ENCODE measurements around the gene TNFAIP8.
A peak's percentile ranks its signal among the peaks of the same experiment; 100 is the strongest.

TNFAIP8 gene

DNA sequence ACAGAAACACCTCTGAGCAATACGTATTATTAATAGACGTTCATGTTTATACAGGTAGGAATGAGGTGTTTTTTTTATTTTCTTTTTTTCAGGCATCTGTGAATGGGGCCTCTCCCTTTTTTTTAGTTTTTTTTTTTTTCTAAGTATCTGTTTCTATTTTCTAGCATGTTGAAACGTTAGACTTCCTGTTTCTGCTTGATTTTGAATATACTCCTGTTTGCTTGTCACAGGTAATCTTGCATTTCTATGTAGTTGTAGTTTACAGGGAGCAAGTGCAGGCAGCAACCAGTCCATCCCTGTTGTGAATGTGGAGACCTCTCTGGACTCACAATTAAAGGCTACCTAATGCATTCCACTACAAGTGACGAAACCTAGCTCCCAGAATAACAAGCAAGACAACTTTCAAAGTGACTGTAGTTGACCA, 22.8 kb upstream of the TNFAIP8 start:
- DNase-seq = peak in 1 of 3 donors; percentile 47
- H3K36me3 ChIP-seq (ENCODE audit: control insufficient read depth in 4 of 4, insufficient read depth in 4 of 4, low read length in 3 of 4) = peaks cover 0 to 3% (median 0%) of the 10 kb centered on the region in 4 experiments
- peak overlapping the region in 1 of 7 experiments; percentile 4 for H3K4me3 ChIP-seq (ENCODE audit: control insufficient read depth in 1 of 7, extremely low read depth in 1 of 7, insufficient read depth in 4 of 7, low read depth in 2 of 7, low read length in 6 of 7)
- peak overlapping the region in 1 of 2 experiments; percentile 35 for H3K27ac ChIP-seq (ENCODE audit: insufficient read depth in 1 of 2, low read depth in 1 of 2, low read length in 2 of 2, poor library complexity in 1 of 2, severe bottlenecking in 2 of 2)
- WGBS (ENCODE audit: insufficient coverage) = no CpG with 5 or more reads among the region's 4 CpGs
- ChIA-PET POLR2A (no interaction called here), CTCF (interaction anchor here (0.9 to 1.7 kb wide), 3 partner anchors 18 to 313 kb away, joined by 3 to 5 read pairs (median 3); no protein-coding TSS in a partner anchor)
- no peaks in the 10 kb centered on the region for H3K27me3 ChIP-seq (replicated peaks in 2 of 5; ENCODE audit: control insufficient read depth in 4 of 5, insufficient read depth in 5 of 5, low read length in 4 of 5)
- H3K9me3 ChIP-seq (ENCODE audit: control extremely low read depth in 1 of 5, control insufficient read depth in 4 of 5, insufficient read depth in 2 of 5, low read depth in 1 of 5, low read length in 4 of 5) = no peaks in the 10 kb centered on the region
- peaks cover 34 to 85% (median 77%) of the 10 kb centered on the region in 4 experiments for H3K4me1 ChIP-seq (ENCODE audit: control extremely low read depth in 1 of 4, control insufficient read depth in 4 of 4, insufficient read depth in 4 of 4, low read length in 3 of 4)

- ChIA-PET POLR2A (no interaction called here), CTCF (interaction anchor here (0.9 to 1.7 kb wide), 4 partner anchors 18 to 314 kb away, joined by 3 to 5 read pairs (median 3); no protein-coding TSS in a partner anchor)
- H3K4me3 ChIP-seq (ENCODE audit: control insufficient read depth in 1 of 7, extremely low read depth in 1 of 7, insufficient read depth in 4 of 7, low read depth in 2 of 7, low read length in 6 of 7) = no peak overlapping the region
- WGBS (ENCODE audit: insufficient coverage) = 59% methylated on average over 3 of the region's 5 CpGs
- H3K27me3 ChIP-seq (replicated peaks in 2 of 5; ENCODE audit: control insufficient read depth in 4 of 5, insufficient read depth in 5 of 5, low read length in 4 of 5) = no peaks in the 10 kb centered on the region
- H3K4me1 ChIP-seq (ENCODE audit: control extremely low read depth in 1 of 4, control insufficient read depth in 4 of 4, insufficient read depth in 4 of 4, low read length in 3 of 4) = peaks cover 34 to 85% (median 79%) of the 10 kb centered on the region in 4 experiments
- H3K27ac ChIP-seq (ENCODE audit: insufficient read depth in 1 of 2, low read depth in 1 of 2, low read length in 2 of 2, poor library complexity in 1 of 2, severe bottlenecking in 2 of 2) = no peak overlapping the region
- H3K36me3 ChIP-seq (ENCODE audit: control insufficient read depth in 4 of 4, insufficient read depth in 4 of 4, low read length in 3 of 4) = peaks cover 0 to 3% (median 0%) of the 10 kb centered on the region in 4 experiments
- no peaks in the 10 kb centered on the region for H3K9me3 ChIP-seq (ENCODE audit: control extremely low read depth in 1 of 5, control insufficient read depth in 4 of 5, insufficient read depth in 2 of 5, low read depth in 1 of 5, low read length in 4 of 5)
- DNase-seq = no peak
Observed at GRCh38 chr5:119333421-119333851, 22.4 kb upstream of the TNFAIP8 start.

- no peaks in the 10 kb centered on the region for H3K27me3 ChIP-seq (replicated peaks in 2 of 5; ENCODE audit: control insufficient read depth in 4 of 5, insufficient read depth in 5 of 5, low read length in 4 of 5)
- DNase-seq = no peak
- WGBS (ENCODE audit: insufficient coverage) = 100% methylated on average over 4 of the region's 4 CpGs
- peak overlapping the region in 1 of 2 experiments; percentile 5 for H3K27ac ChIP-seq (ENCODE audit: insufficient read depth in 1 of 2, low read depth in 1 of 2, low read length in 2 of 2, poor library complexity in 1 of 2, severe bottlenecking in 2 of 2)
- H3K4me3 ChIP-seq (ENCODE audit: control insufficient read depth in 1 of 7, extremely low read depth in 1 of 7, insufficient read depth in 4 of 7, low read depth in 2 of 7, low read length in 6 of 7) = no peak overlapping the region
- peaks cover 0 to 3% (median 0%) of the 10 kb centered on the region in 4 experiments for H3K36me3 ChIP-seq (ENCODE audit: control insufficient read depth in 4 of 4, insufficient read depth in 4 of 4, low read length in 3 of 4)
- peaks cover 47 to 82% (median 76%) of the 10 kb centered on the region in 4 experiments for H3K4me1 ChIP-seq (ENCODE audit: control extremely low read depth in 1 of 4, control insufficient read depth in 4 of 4, insufficient read depth in 4 of 4, low read length in 3 of 4)
- no peaks in the 10 kb centered on the region for H3K9me3 ChIP-seq (ENCODE audit: control extremely low read depth in 1 of 5, control insufficient read depth in 4 of 5, insufficient read depth in 2 of 5, low read depth in 1 of 5, low read length in 4 of 5)
- POLR2A ChIA-PET = interaction anchor here (1.1 kb wide), 1 partner anchor 8 kb away, joined by 3 read pairs; no protein-coding TSS in a partner anchor
- CTCF ChIA-PET = interaction anchor here (1.0 to 1.8 kb wide), 7 partner anchors 11 to 75 kb away, joined by 3 to 6 read pairs (median 4); no protein-coding TSS in a partner anchor
Observed at GRCh38 chr5:119335261-119335677, 20.6 kb upstream of the TNFAIP8 start.

DNA sequence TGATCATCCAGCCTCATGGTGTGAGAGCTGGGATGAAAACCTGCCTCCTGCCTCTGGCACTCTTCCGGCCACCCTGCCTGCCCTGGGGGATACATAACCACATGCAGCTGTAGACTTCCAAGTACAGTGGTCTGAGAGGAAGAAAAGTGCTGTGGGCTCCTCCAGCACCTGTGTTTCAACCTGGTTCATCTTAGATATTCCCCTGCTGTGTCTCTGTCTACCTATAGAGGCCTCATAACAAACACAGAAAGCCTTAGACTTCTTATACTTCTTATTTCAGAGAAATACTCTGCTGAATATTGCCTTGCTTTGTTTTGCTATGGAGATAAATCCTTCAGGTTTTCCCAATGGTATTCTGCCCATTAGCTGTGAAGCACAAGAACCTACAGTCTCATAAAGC, 19.6 kb upstream of the TNFAIP8 start:
- POLR2A ChIA-PET = no interaction called here
- peak overlapping the region in 1 of 2 experiments; percentile 47 for H3K27ac ChIP-seq (ENCODE audit: insufficient read depth in 1 of 2, low read depth in 1 of 2, low read length in 2 of 2, poor library complexity in 1 of 2, severe bottlenecking in 2 of 2)
- H3K9me3 ChIP-seq (ENCODE audit: control extremely low read depth in 1 of 5, control insufficient read depth in 4 of 5, insufficient read depth in 2 of 5, low read depth in 1 of 5, low read length in 4 of 5) = no peaks in the 10 kb centered on the region
- peaks cover 41 to 82% (median 73%) of the 10 kb centered on the region in 4 experiments for H3K4me1 ChIP-seq (ENCODE audit: control extremely low read depth in 1 of 4, control insufficient read depth in 4 of 4, insufficient read depth in 4 of 4, low read length in 3 of 4)
- CTCF ChIA-PET = interaction anchor here (0.7 to 3.6 kb wide), 7 partner anchors 12 to 76 kb away, joined by 3 to 14 read pairs (median 5); no protein-coding TSS in a partner anchor
- H3K4me3 ChIP-seq (ENCODE audit: control insufficient read depth in 1 of 7, extremely low read depth in 1 of 7, insufficient read depth in 4 of 7, low read depth in 2 of 7, low read length in 6 of 7) = no peak overlapping the region
- peaks cover 0 to 3% (median 0%) of the 10 kb centered on the region in 4 experiments for H3K36me3 ChIP-seq (ENCODE audit: control insufficient read depth in 4 of 4, insufficient read depth in 4 of 4, low read length in 3 of 4)
- 86% methylated on average over 1 of the region's 1 CpG for WGBS (ENCODE audit: insufficient coverage)
- no peaks in the 10 kb centered on the region for H3K27me3 ChIP-seq (replicated peaks in 2 of 5; ENCODE audit: control insufficient read depth in 4 of 5, insufficient read depth in 5 of 5, low read length in 4 of 5)
- no peak for DNase-seq

DNA sequence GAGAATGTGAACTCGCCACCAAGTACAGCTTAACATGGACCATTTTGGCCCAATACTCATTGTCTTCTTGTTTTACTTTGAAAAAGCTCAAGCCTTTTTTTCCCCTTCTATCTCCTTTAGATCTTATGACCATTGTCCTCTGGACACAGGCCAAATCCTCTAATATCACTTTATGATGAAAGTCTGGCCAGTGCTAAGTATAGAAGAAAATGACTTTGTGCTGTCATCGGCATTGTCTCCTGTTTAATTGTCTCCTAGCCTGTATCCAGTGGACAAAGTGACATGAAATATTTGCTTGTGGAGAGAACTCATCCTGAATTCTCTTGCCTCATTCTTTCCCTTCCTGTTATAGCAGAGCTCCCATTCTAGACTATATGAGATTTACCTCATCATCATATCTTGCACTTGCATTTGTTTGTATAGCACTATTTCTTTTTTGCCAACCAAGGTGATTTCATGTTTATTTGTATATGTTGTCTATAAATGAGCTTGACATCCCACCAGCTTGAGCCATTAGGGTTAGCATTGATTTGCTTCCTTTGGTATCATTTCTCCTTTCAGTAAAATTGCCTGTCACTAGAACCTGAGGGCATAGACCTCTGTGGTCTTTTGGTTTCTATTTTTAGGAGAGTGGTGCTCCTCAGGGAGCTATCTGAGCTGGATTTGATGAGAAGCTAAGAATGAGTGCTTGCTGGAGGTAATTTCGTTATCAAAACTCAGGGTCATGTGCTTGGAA, 18.8 kb upstream of the TNFAIP8 start:
- 80% methylated on average over 2 of the region's 3 CpGs for WGBS (ENCODE audit: insufficient coverage)
- no peak for DNase-seq
- ChIA-PET CTCF (interaction anchor here (0.8 to 3.6 kb wide), 7 partner anchors 9 to 75 kb away, joined by 3 to 14 read pairs (median 4); no protein-coding TSS in a partner anchor), POLR2A (interaction anchor here (0.6 to 2.1 kb wide), 5 partner anchors 9 to 237 kb away, joined by 3 to 9 read pairs (median 5); no protein-coding TSS in a partner anchor)
- Histone ChIP-seq H3K4me3 (ENCODE audit: control insufficient read depth in 1 of 7, extremely low read depth in 1 of 7, insufficient read depth in 4 of 7, low read depth in 2 of 7, low read length in 6 of 7) (peak overlapping the region in 1 of 7 experiments; percentile 8), H3K4me1 (ENCODE audit: control extremely low read depth in 1 of 4, control insufficient read depth in 4 of 4, insufficient read depth in 4 of 4, low read length in 3 of 4) (peaks cover 41 to 82% (median 69%) of the 10 kb centered on the region in 4 experiments), H3K9me3 (ENCODE audit: control extremely low read depth in 1 of 5, control insufficient read depth in 4 of 5, insufficient read depth in 2 of 5, low read depth in 1 of 5, low read length in 4 of 5) (no peaks in the 10 kb centered on the region), H3K36me3 (ENCODE audit: control insufficient read depth in 4 of 4, insufficient read depth in 4 of 4, low read length in 3 of 4) (peaks cover 0 to 3% (median 0%) of the 10 kb centered on the region in 4 experiments), H3K27ac (ENCODE audit: insufficient read depth in 1 of 2, low read depth in 1 of 2, low read length in 2 of 2, poor library complexity in 1 of 2, severe bottlenecking in 2 of 2) (peak overlapping the region in 1 of 2 experiments; percentile 47), H3K27me3 (replicated peaks in 2 of 5; ENCODE audit: control insufficient read depth in 4 of 5, insufficient read depth in 5 of 5, low read length in 4 of 5) (no peaks in the 10 kb centered on the region)

DNA sequence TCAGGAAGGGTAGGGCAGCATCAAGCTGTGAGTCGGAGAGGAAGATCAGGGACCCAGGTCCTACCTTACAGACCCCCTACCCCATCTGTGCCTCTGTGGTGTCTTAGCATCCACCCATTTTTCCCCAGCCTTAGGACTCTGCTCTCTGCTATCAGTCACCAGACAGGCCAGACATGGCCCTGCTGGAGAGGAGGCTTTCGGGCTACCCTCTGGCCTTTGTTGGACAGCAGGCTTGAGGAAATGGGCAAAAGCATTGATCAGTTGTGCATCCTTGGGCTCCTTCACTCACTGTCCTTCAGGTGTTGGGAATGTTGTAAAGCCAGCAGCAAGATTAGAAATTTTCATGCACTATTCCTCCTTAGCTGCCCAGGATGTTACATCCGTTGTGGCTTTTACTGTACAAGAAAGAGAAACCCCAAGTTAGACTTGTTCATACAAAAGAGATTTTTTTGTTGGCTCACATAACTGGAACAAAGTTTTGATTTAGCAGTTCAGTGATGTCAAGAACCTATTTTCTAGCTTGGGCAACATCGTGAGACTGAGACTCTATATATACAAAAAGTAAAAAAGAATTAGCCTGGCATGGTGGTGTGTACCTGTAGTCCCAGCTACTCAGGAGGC, 17.4 kb upstream of the TNFAIP8 start:
- Histone ChIP-seq H3K9me3 (ENCODE audit: control extremely low read depth in 1 of 5, control insufficient read depth in 4 of 5, insufficient read depth in 2 of 5, low read depth in 1 of 5, low read length in 4 of 5) (no peaks in the 10 kb centered on the region), H3K27ac (ENCODE audit: insufficient read depth in 1 of 2, low read depth in 1 of 2, low read length in 2 of 2, poor library complexity in 1 of 2, severe bottlenecking in 2 of 2) (peak overlapping the region in 1 of 2 experiments; percentile 9), H3K4me3 (ENCODE audit: control insufficient read depth in 1 of 7, extremely low read depth in 1 of 7, insufficient read depth in 4 of 7, low read depth in 2 of 7, low read length in 6 of 7) (peak overlapping the region in 1 of 7 experiments; percentile 22), H3K27me3 (replicated peaks in 2 of 5; ENCODE audit: control insufficient read depth in 4 of 5, insufficient read depth in 5 of 5, low read length in 4 of 5) (no peaks in the 10 kb centered on the region), H3K4me1 (ENCODE audit: control extremely low read depth in 1 of 4, control insufficient read depth in 4 of 4, insufficient read depth in 4 of 4, low read length in 3 of 4) (peaks cover 38 to 74% (median 60%) of the 10 kb centered on the region in 4 experiments), H3K36me3 (ENCODE audit: control insufficient read depth in 4 of 4, insufficient read depth in 4 of 4, low read length in 3 of 4) (peaks cover 0 to 3% (median 0%) of the 10 kb centered on the region in 4 experiments)
- no peak for DNase-seq
- ChIA-PET POLR2A (interaction anchor here (0.6 to 2.1 kb wide), 3 partner anchors 19 to 69 kb away, joined by 3 to 9 read pairs (median 5); no protein-coding TSS in a partner anchor), CTCF (interaction anchor here (0.7 to 3.6 kb wide), 12 partner anchors 7 to 74 kb away, joined by 3 to 14 read pairs (median 4); partner anchors contain the start of gene TNFAIP8)
- 48% methylated on average over 3 of the region's 4 CpGs for whole genome bisulfite sequencing (ENCODE audit: insufficient coverage)
